Common myeloid progenitor, CD34-positive (primary cell): ENCODE results near the gene PEX5L.

ENCODE experiments used
- CTCF ChIA-PET: fragments of 350-600 bp; sonication (Branson Sonifier 250); formaldehyde crosslinking; loops from one replicate; lab custom pipeline; 2021; ENCODE audit warnings: antibody characterized with exemption; lab: Charles Lee
- POLR2A ChIA-PET: fragments of 350-600 bp; sonication (Branson Sonifier 250); formaldehyde crosslinking; loops from one replicate; lab custom pipeline; 2021; ENCODE audit warnings: antibody characterized with exemption; lab: Charles Lee
- DNase-seq, 3 donors: peaks; one replicate each; pipeline versions ENCODE4 v3.0.0 to v3.0.0-alpha.2; 2013
- H3K27ac ChIP-seq, 2 experiments: 1 replicate in 1 of 2; 2 replicates in 1 of 2; pipeline ENCODE4 v1.7.0; 2013; ENCODE audit warnings: inconsistent platforms in 2 of 2, low read length in 2 of 2, mild to moderate bottlenecking in 2 of 2, low read depth in 1 of 2, moderate library complexity in 1 of 2; ENCODE audit not compliant: severe bottlenecking in 2 of 2, insufficient read depth in 1 of 2, poor library complexity in 1 of 2
- H3K27me3 ChIP-seq, 5 experiments: replicated peaks in 2 of 5; 1 replicate in 3 of 5; 2 replicates in 2 of 5; pipeline versions ENCODE4 v1.6.1 to v1.7.0; 2013; ENCODE audit warnings: low read length in 4 of 5, mild to moderate bottlenecking in 2 of 5, moderate library complexity in 2 of 5, inconsistent platforms in 1 of 5; ENCODE audit not compliant: insufficient read depth in 5 of 5, control insufficient read depth in 4 of 5
- H3K36me3 ChIP-seq, 4 experiments: 1 replicate in 2 of 4; 2 replicates in 2 of 4; pipeline versions ENCODE4 v1.6.1 to v1.7.0; 2013; ENCODE audit warnings: low read length in 3 of 4, control low read depth in 1 of 4, mild to moderate bottlenecking in 1 of 4; ENCODE audit not compliant: control insufficient read depth in 4 of 4, insufficient read depth in 4 of 4
- H3K4me1 ChIP-seq, 4 experiments: 1 replicate in 3 of 4; 2 replicates in 1 of 4; pipeline versions ENCODE4 v1.6.1 to v1.7.1; 2013; ENCODE audit warnings: low read length in 3 of 4, mild to moderate bottlenecking in 3 of 4, control low read depth in 1 of 4, inconsistent platforms in 1 of 4, moderate library complexity in 1 of 4; ENCODE audit not compliant: control insufficient read depth in 4 of 4, insufficient read depth in 4 of 4; ENCODE audit errors: control extremely low read depth in 1 of 4
- H3K4me3 ChIP-seq, 7 experiments: 1 replicate in 4 of 7; 2 replicates in 3 of 7; pipeline versions ENCODE4 v1.5.1 to v1.7.0; 2013; ENCODE audit warnings: mild to moderate bottlenecking in 7 of 7, low read length in 6 of 7, moderate library complexity in 6 of 7, inconsistent platforms in 2 of 7, low read depth in 2 of 7, control low read depth in 1 of 7; ENCODE audit not compliant: insufficient read depth in 4 of 7, control insufficient read depth in 1 of 7; ENCODE audit errors: extremely low read depth in 1 of 7
- H3K9me3 ChIP-seq, 5 experiments: 1 replicate in 4 of 5; 2 replicates in 1 of 5; pipeline versions ENCODE4 v1.6.1 to v1.7.1; 2013; ENCODE audit warnings: low read length in 4 of 5, mild to moderate bottlenecking in 2 of 5, inconsistent platforms in 1 of 5, low read depth in 1 of 5, moderate library complexity in 1 of 5; ENCODE audit not compliant: control insufficient read depth in 4 of 5, insufficient read depth in 2 of 5; ENCODE audit errors: control extremely low read depth in 1 of 5
- WGBS: methylation state at CpG from one replicate; pipeline ENCODE4 v1.1.5; 2013; ENCODE audit not compliant: insufficient coverage; 5-methylcytosine and 5-hydroxymethylcytosine counted together

The PEX5L gene

DNA sequence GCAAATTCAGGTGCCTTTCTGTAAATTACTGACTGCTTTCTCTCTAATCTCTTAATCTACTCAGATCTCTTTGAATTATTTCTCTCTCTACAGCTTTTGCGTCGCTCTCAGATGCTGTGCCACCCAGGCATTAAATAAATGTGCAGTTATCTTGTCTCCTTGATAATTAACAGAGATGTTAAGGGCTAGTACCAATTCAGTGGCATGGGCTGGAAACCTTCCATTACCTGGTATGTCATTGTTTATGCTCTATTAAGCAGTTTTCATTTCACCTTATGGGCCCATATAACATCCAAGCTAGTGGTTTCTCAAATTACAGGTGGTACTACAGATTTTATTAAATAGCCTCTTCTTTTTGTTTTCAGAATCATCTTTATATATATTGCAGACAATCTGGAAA is 66.0 kb downstream of the PEX5L start:
- ChIA-PET CTCF (no interaction called here), POLR2A (no interaction called here)
- WGBS = no CpG with 5 or more reads among the region's 2 CpGs
- H3K27ac ChIP-seq = no peak overlapping the region
- no peak for DNase-seq
- H3K4me1 ChIP-seq = no peaks in the 10 kb centered on the region
- no peak overlapping the region for H3K4me3 ChIP-seq
- H3K36me3 ChIP-seq = no peaks in the 10 kb centered on the region
- H3K9me3 ChIP-seq = no peaks in the 10 kb centered on the region
- peaks cover 2 to 38% (median 11%) of the 10 kb centered on the region in 5 experiments for H3K27me3 ChIP-seq

GRCh38 chr3:179969525-179969924 is 67.2 kb downstream of the PEX5L start:
- ChIA-PET POLR2A (no interaction called here), CTCF (no interaction called here)
- WGBS = 77% methylated on average over 1 of the region's 2 CpGs
- Histone ChIP-seq H3K27me3 (peaks cover 2 to 47% (median 11%) of the 10 kb centered on the region in 5 experiments), H3K4me1 (no peaks in the 10 kb centered on the region), H3K9me3 (no peaks in the 10 kb centered on the region), H3K27ac (no peak overlapping the region), H3K4me3 (no peak overlapping the region), H3K36me3 (no peaks in the 10 kb centered on the region)
- peak in 2 of 3 donors; percentile 14 to 29 for DNase-seq

- WGBS = 80% methylated on average over 3 of the region's 4 CpGs
- H3K36me3 ChIP-seq = no peaks in the 10 kb centered on the region
- H3K27ac ChIP-seq = no peak overlapping the region
- H3K9me3 ChIP-seq = no peaks in the 10 kb centered on the region
- ChIA-PET CTCF (interaction anchor here (0.9 to 1.2 kb wide), 2 partner anchors 38 to 117 kb away, joined by 3 read pairs; no protein-coding TSS in a partner anchor), POLR2A (no interaction called here)
- DNase-seq = no peak
- no peaks in the 10 kb centered on the region for H3K4me1 ChIP-seq
- H3K27me3 ChIP-seq = peaks cover 2 to 55% (median 7%) of the 10 kb centered on the region in 5 experiments
- no peak overlapping the region for H3K4me3 ChIP-seq
Measured at GRCh38 chr3:179967622-179968021, 69.1 kb downstream of the PEX5L start.

DNA sequence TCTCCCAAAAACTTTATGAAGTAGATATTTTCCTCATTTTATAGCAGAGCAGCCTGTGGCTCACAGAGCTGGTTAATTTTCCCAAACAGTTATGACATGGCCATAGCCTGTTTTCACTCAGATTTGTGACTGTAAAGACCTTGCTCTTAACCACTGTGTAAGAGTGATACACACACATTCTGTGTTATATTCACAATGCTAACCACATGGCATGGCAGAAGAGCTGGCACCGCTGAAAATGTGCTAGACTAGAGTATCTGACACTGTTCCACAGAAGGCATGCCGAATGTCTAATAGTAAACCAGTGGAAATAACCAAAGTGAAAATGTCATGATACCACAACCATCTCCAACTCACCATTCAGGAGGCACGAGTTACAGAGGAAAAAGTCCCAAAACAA is 71.8 kb downstream of the PEX5L start:
- Histone ChIP-seq H3K36me3 (no peaks in the 10 kb centered on the region), H3K4me3 (no peak overlapping the region), H3K9me3 (no peaks in the 10 kb centered on the region), H3K4me1 (peaks cover 0 to 4% (median 0%) of the 10 kb centered on the region in 4 experiments), H3K27ac (no peak overlapping the region), H3K27me3 (peaks cover 0 to 64% (median 11%) of the 10 kb centered on the region in 5 experiments)
- POLR2A ChIA-PET = no interaction called here
- 50% methylated on average over 2 of the region's 3 CpGs for WGBS
- DNase-seq = no peak
- CTCF ChIA-PET = interaction anchor here (1.2 kb wide), 1 partner anchor 36 kb away, joined by 3 read pairs; no protein-coding TSS in a partner anchor

DNA sequence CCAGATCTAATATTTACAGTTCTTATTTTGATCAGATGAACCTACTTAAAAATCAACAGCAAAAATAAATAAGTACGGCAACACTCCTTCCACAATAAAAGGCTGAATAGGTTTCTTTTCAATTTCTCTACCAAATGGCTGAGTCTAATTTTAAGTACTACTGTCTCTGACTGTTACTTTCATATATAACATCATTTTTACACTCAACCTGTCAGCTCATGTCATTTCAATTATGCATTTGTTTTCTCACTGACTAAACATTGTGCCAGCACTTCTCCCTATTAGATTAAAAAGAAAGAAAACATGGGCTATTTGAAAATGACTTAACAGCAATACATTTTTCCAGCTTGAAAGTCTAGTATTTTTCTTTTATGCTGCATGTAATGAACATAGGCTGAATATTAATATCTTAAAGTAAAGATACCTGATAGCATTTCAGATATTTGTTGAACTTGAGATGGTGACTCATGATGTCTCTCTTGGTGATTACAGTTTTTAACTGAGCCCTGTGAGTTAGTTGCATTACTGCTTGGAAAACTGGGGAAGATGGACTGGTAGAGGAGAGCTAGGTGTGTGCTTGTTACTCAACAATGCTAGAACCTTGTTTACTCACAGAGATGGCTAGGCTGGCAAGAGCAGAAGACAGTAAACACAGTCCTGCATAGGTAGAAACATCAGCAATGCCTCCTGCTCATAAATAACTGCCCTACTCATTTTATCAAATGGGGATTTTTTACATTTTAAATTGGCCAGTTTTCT is 73.9 kb downstream of the PEX5L start:
- WGBS = 100% methylated on average over 1 of the region's 1 CpG
- Histone ChIP-seq H3K36me3 (no peaks in the 10 kb centered on the region), H3K4me3 (no peak overlapping the region), H3K4me1 (peaks cover 0 to 4% (median under 1%) of the 10 kb centered on the region in 4 experiments), H3K27ac (no peak overlapping the region), H3K27me3 (peaks cover 0 to 71% (median 11%) of the 10 kb centered on the region in 5 experiments), H3K9me3 (no peaks in the 10 kb centered on the region)
- CTCF ChIA-PET = no interaction called here
- no peak for DNase-seq
- POLR2A ChIA-PET = interaction anchor here (0.6 kb wide), 1 partner anchor 349 kb away, joined by 4 read pairs; no protein-coding TSS in a partner anchor

- Histone ChIP-seq H3K4me1 (peaks cover 4 to 12% (median 11%) of the 10 kb centered on the region in 4 experiments), H3K36me3 (no peaks in the 10 kb centered on the region), H3K27ac (no peak overlapping the region), H3K4me3 (no peak overlapping the region), H3K27me3 (peaks cover 0 to 67% (median 9%) of the 10 kb centered on the region in 5 experiments), H3K9me3 (no peaks in the 10 kb centered on the region)
- ChIA-PET CTCF (no interaction called here), POLR2A (no interaction called here)
- DNase-seq = no peak
- WGBS = 93% methylated on average over 5 of the region's 5 CpGs
Measured at GRCh38 chr3:179961703-179962078, 75.0 kb downstream of the PEX5L start.

- Histone ChIP-seq H3K36me3 (no peaks in the 10 kb centered on the region), H3K4me3 (no peak overlapping the region), H3K9me3 (no peaks in the 10 kb centered on the region), H3K27me3 (peaks cover 0 to 65% (median 9%) of the 10 kb centered on the region in 5 experiments), H3K27ac (no peak overlapping the region), H3K4me1 (peaks cover 9 to 17% (median 16%) of the 10 kb centered on the region in 4 experiments)
- ChIA-PET POLR2A (no interaction called here), CTCF (no interaction called here)
- DNase-seq = no peak
- 80% methylated on average over 1 of the region's 6 CpGs for WGBS
Measured at GRCh38 chr3:179961071-179961702, 75.5 kb downstream of the PEX5L start.
